Loucy (cell line): ENCODE data around the gene ARMC9.

ENCODE experiments used
- CTCF ChIP-seq: fragments of 200-600 bp; sonication (generic); conservative IDR thresholded peaks from 2 replicates; pipeline ENCODE4 v1.5.1; 2014; ENCODE audit warnings: mild to moderate bottlenecking, antibody characterized with exemption, low read length
- EZH2phosphoT487 ChIP-seq: fragments of 200-600 bp; IDR thresholded peaks from 2 replicates; pipeline ENCODE4 v1.6.1; 2018; ENCODE audit warnings: antibody characterized with exemption, mild to moderate bottlenecking, moderate library complexity, borderline replicate concordance

- TF ChIP-seq CTCF (no peak), EZH2phosphoT487 (no peak)
These were observed 45.5 kb upstream of the ARMC9 start for GRCh38 chr2:231152800-231153557.
